H54 (cell line): ENCODE measurements around the gene RBMS1.

ENCODE experiments used
- DNase-seq: peaks from one replicate; pipeline ENCODE4 v3.0.0; 2011; ENCODE audit warnings: low spot score, mixed read lengths; ENCODE audit not compliant: insufficient read length
- FAIRE-seq: peaks from 3 replicates; lab custom pipeline; 2011; peaks lifted over from hg19 to GRCh38; lab: Jason Lieb, UNC
- POLR2A ChIP-seq: IDR thresholded peaks from 2 replicates; pipeline ENCODE4 v1.6.1; 2011; ENCODE audit warnings: low read depth, mild to moderate bottlenecking, low read length

RBMS1 gene

DNA sequence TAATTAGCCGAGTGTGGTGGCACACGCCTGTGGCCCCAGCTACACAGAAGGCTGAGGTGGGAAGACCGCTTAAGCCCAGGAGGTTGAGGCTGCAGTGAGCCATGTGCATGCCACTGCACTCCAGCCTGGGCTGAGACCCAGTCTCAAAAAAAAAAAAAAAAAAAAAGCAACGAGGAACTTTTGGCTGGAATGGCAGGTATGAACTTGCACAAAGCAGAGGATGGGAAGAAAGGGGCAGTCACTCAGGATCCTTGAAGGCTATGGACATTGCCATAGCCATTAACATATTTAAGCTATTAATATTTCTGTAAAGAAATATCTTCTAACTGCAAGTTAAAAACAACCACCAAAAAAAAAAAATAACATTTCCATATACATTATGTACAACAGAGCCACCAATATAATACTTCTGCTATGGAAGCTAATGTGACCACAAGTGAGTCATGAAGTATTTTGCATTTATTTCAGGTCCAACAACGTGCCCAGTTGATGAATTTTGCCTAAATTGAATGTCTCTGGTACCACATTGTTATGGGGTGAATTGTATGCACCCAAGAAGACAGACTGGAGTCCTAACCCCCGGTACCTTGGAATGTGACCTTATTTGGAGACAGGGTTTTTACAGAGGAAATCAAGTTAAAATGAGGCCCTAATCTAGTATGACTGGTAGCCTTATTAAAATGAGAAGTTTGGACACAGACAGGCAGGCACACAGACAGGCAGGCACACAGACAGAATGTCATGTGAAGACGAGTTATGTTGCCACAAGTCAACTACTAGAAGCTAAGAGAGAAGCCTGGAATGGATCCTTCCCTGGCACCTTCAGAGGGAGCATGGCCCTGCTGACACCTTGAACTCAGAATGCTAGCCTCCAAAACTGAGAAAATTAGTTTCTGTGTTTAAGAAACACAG lies 102.8 kb downstream of the RBMS1 start:
- TF ChIP-seq POLR2A: no peak
- FAIRE-seq (peak; percentile 15), DNase-seq (no peak)

DNA sequence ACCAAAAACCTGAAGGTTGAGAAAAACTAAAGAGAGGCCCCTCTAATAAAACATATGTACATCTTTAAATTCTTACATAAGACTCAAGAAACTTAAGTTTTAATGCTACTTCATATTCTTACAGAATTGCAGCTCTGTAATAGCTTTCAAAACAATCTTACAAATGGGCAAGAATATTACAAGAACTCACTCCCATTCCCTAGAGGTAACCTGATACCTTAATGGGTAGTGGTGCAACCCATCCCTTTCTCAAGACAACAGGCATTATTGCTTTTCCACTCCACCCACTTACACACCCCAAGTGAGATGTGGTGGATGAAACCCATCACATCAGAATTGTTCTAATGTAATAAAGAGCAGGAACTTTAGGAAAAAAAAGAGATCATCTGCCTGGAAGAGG lies 103.7 kb downstream of the RBMS1 start:
- FAIRE-seq: no peak

DNA sequence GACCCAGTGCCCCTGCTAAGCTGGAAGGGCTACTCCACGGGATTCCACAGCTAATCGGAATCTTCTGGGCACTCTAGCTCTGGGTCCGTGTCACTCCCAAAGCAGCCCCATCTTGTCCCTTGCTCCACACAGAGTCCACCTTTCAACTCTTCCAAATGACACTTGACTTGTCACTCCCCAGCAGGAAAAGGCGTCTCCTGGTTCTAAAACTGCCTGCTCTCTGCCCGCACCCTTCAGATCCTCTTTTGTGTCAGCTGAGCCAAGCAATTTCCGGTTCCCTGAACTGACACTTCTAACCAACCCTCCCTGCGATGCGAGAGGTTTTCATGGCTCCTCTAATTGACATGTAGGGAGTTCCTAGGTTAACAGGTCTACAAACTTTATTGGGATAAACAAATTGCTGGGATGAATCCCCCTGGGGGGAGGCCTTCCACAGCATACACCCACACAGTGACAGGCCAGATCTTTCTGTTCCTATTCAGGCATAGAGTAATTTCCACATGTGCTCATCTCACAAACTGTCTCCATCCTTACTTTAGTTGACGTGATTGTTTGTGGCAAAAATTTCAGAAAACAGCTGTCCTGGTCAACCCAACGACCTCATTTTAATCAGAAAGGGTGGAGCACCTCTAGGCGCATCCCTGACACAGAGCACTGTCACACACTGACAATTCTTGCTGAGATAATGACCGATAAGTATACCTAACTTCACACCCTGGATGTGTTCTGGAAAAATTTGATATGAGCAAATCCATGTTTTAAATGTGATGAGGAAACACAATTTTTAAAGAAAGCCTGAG lies 104.9 kb downstream of the RBMS1 start:
- FAIRE-seq: no peak
- TF ChIP-seq POLR2A: no peak
- DNase-seq: no peak

More for the DNA sequence above, 103.7 kb downstream of the RBMS1 start:
- DNase-seq: no peak
- no peak for TF ChIP-seq POLR2A

DNA sequence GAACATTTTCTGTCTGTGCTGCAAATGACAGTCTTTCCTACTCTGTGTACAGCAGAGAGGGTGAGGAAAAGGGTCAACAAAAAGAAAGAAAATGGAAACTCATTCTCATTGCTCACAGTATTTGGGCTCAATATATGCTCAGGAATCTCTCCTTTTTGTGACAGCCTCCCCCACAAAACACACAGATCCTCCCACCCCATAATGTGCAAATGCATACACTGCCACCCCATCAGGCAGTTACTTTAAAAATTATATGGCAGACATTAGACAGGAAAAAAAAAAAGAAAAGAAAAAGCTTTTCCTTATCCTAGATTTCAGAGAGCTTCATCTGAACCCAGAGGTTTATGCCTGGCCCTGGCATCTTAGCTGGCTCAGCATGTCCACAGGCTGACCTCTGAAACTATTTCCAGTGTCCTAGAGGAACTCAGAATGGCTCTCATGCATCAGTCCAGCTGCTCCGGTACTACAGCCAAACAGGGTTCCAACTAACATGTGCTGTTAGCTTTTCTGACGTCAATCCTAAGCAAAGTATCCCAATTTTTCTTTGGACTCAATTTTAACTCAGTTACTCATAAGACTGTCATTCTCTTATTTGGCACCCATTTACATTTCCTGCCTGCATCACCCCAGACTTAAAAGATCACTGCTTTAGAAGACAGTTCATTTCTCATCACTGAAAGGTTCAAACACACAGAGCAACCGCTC lies 105.9 kb downstream of the RBMS1 start:
- no peak for DNase-seq
- no peak for TF ChIP-seq POLR2A
- peak; percentile 91 for FAIRE-seq

DNA sequence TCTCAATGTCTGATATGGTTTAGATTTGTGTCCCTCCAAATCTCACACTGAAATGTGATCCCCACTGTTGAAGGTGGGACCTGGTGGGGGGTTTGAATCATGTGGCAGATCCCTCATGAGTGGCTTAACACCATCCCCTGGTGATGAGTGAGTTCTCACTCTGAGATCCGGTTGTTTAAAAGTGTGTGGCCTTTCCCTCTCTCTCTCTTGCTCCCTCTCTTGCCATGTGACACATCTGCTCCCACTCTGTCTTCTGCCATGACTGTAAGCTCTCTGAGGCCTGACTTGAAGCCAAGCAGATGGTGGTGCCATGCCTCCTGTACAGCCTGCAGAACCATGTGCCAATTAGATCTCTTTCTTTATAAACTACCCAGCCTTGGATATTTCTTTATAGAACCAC lies 108.8 kb downstream of the RBMS1 start:
- FAIRE-seq: no peak
- no peak for DNase-seq
- no peak for TF ChIP-seq POLR2A

DNA sequence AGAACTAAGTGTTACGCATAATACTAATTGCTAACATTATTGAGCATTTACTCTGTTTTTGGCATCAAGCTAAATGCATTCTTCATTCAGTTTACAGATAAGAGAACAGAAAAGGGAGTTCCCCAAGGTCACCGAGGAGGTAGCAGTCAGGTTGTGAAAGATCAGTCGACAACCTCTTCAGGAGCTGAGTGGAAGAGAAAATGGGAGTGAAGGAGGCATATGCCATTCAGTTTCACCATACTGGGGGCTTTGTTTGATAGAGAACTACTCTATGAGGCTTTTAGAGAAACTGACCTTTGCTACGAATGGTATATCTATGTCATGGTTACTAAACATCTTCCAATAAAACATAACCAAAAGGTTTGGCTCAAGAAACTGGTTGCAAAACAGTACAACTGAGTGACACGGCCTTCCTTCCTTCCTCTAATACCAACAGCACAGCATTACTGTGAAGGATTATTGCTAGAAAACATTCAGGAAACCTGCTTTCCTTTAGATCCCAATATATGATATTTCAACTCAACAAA lies 112.1 kb downstream of the RBMS1 start:
- DNase-seq: no peak
- no peak for FAIRE-seq
- no peak for TF ChIP-seq POLR2A

DNA sequence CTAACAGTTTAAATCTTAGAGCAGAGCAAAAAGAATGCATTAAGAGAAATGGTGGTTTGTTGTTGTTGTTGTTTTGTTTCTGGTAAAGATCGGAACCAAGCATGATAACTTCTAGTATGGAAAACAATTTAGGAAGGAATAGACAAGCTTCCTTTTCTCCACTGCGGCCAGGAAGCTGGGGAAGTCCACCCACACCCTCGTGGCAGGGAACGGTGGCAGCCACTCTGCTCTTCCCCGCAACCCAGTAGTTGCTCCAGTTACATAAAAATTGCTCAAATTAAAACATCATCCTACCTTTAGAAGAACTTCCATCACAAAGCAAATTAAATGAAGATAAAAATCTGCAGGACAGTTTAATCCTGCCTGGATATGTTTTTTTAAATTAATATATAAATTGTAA lies 113.0 kb downstream of the RBMS1 start:
- TF ChIP-seq POLR2A: no peak
- FAIRE-seq (no peak), DNase-seq (no peak)

DNA sequence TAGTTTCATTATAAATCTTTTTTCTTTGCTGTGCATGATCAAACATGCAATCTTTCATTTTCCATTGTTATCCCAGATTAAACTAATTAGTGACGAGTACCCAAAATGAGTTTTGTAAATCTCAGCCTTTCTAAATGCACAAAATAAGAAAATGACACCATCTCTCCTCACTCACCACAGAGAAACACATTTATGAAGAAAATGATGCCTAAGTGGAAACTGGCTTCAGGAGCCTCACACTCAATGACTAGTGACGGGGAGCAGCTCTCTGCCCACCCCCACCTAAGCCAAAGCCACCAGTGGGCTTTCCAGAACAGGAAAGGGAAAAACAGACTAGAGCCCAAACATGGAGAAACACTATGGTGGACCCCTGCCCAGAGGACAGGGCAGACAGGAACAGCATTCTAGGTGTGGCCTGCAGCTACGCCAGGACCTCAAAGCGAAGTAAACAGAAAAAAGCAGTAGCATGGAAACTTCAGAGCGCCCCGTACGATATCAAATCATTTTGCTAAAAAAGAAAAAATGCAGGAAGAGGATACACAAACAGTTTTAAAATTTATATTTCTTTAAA lies 113.5 kb downstream of the RBMS1 start:
- DNase-seq (no peak), FAIRE-seq (no peak)
- no peak for TF ChIP-seq POLR2A

DNA sequence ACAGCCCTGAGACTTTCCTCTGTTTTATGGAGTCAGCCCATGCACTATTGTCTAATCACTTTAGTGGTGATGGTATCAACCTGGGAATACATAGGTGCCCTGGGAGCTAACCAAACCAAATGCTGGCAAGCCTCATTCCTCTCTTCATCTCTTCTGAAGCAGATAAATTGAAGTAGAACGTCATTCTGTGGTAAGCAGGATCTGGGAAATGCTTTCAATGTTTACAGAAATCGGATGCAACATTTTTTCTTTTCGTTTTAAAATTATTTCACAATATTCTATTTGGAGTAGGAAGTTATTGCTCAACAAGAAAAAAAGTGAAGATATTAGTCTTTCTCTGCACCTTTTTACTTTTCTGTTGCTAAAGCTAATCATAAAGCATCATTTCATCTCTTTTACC lies 114.2 kb downstream of the RBMS1 start:
- DNase-seq (no peak), FAIRE-seq (no peak)
- no peak for TF ChIP-seq POLR2A

DNA sequence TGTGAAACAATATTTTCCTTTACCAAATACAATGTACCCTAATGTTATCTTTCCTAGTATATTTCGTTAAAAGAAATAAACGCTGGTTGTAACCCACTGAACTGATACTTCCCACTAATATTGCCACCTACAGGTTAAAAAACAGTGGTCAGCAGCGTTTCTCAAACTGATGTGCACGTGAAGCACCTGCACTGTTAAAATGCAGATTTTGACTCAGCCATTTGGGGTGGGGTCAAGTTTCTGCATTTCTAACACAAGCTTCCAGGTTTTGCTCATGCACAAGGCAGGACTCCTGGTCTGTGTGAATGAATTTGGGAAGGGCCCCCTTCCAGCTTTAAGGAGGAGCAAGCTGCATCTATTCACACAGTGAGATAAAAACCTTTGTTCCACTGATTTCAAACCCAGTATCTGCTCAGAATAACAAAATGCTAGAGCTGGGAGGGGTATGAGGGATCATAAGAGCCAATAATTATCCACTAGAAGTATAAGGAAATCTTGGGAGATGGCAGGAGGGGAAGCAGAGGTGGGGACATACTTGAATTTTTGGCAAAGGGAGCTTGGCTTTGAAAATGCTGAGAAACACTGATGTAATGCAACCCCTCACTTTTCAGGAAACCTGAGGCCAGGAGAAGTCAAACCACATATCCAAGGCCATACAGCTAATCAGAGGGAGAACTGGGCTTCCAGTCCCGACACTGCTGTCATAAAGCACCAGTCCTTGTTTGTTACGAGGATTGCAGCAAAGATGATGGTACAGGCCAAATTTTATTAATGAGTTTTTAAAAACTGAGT lies 116.2 kb downstream of the RBMS1 start:
- no peak for TF ChIP-seq POLR2A
- FAIRE-seq: no peak
- DNase-seq: no peak

DNA sequence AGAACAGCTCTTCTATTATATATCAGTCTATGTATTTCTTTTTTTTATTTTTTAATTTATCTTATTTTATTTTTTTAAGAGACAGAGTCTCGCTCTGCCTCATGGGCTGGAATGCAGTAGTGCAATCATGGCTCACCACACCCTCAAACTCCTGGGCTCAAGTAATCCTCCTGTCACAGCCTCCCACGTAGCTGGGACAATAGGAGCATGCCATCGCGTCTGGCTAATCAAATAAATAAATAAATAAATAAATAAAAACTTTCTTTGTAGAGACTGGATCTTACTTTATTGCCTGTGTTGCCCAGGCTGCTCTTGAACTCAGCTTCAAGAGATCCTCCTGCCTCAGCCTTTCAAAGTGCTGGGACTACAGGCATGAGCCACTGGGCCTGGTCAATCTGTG lies 117.0 kb downstream of the RBMS1 start:
- TF ChIP-seq POLR2A: no peak
- FAIRE-seq (no peak), DNase-seq (no peak)

DNA sequence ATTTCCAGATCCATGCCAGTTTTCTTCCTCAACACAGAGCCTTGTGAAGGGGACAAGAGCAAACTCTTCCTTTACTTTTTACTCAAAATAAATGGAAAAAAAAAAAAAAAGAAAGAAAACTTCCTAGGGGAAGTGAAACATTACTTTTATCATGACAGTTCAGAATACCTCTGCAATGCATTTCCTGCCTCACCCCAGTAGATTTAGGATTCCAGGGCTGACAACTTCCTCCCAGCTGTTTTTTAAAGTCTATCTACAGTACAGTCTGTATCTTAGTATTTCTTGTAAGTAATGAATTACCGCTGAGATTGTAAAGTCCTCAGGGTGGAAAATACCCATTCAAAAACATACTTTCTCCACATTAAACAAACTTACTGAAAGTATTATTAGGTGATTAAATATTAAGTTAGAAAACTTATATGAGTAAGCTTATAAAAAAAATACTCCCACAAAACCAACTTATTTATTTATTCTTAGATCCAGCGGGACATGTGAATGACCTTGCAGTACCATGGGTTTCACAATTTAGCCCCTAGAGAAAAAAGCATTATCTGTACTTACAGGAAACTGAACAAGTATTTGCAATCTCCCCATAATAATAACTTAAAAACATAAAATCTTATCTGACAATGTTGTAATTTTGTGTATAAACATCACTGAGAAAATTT lies 117.7 kb downstream of the RBMS1 start:
- DNase-seq: no peak
- TF ChIP-seq POLR2A: no peak
- FAIRE-seq: no peak
